Testis (tissue), 3 donors: ENCODE measurements around the gene SRRD. TPM values are rescaled to one million over a fixed set of nuclear protein-coding genes. Genes with fewer than 3 reads are reported as not detected.

Experiments
- DNase-seq: peaks from one replicate; pipeline ENCODE4 v3.0.0-alpha.2; 2019
- H3K27ac ChIP-seq, 2 donors: fragments of 200-600 bp; sonication (generic); one replicate each; pipeline ENCODE4 v1.5.1; 2019
- H3K27me3 ChIP-seq: fragments of 200-600 bp; sonication (generic); one replicate; pipeline ENCODE4 v1.5.1; 2019
- H3K36me3 ChIP-seq: fragments of 200-600 bp; sonication (generic); one replicate; pipeline ENCODE4 v1.5.1; 2017; ENCODE audit warnings: low read depth; ENCODE audit errors: missing control alignments
- H3K4me1 ChIP-seq: fragments of 200-600 bp; sonication (generic); one replicate; pipeline ENCODE4 v1.5.1; 2019
- H3K4me3 ChIP-seq, 2 donors: fragments of 200-600 bp; sonication (generic); one replicate each; pipeline ENCODE4 v1.5.1; 2017 to 2019
- H3K9me3 ChIP-seq: fragments of 200-600 bp; sonication (generic); one replicate; pipeline ENCODE4 v1.5.1; 2017
- CTCF ChIP-seq, 3 experiments: fragments of 450-650 bp in 2 of 3; fragments of 200-600 bp in 1 of 3; sonication (generic) in 1 of 3; IDR thresholded peaks; one replicate each; pipeline ENCODE4 v1.5.1; 2016 to 2019; ENCODE audit warnings: antibody characterized with exemption in 3 of 3, mild to moderate bottlenecking in 2 of 3, moderate library complexity in 1 of 3
- POLR2A ChIP-seq: fragments of 450-650 bp; IDR thresholded peaks from one replicate; pipeline ENCODE4 v1.6.1; 2017; ENCODE audit warnings: antibody characterized with exemption, mild to moderate bottlenecking, moderate library complexity
- WGBS, 2 donors: methylation state at CpG; one replicate each; pipeline ENCODE4 v1.1.5; 2018; 5-methylcytosine and 5-hydroxymethylcytosine counted together
- intact Hi-C: fragments of 100-400 bp; cut with DNase I; formaldehyde crosslinking; loops from one replicate; pipeline ENCODE4 v1.15.1; 2023; ENCODE audit warnings: low total_unique reads
- polyA plus RNA-seq: library from polyadenylated mRNA; stranded (reverse); fragments of 350-450 nt; fragmentation: Illumina TruSeq; extraction: RNeasy Lipid Tissue Mini Kit (QIAGEN cat#74804); gene quantifications from one replicate; pipeline ENCODE4 v1.2.3, GENCODE V29; 2014; ENCODE audit warnings: low read depth, low replicate concordance; ENCODE audit not compliant: insufficient read depth
- total RNA-seq, 2 donors: library from RNA; depleted of rRNA; stranded (reverse); fragments of >200 nt; gene quantifications; one replicate each; pipeline ENCODE4 v1.2.3, GENCODE V29; 2016

Gene SRRD
- total and polyA plus RNA-seq, 3 donors from 2014 or later = 22.7 to 37.9 (median 27.2) TPM

- intact Hi-C loops = no loop called here
- Histone ChIP-seq H3K4me3 (no peak overlapping the region), H3K4me1 (no peaks in the 10 kb centered on the region), H3K9me3 (no peaks in the 10 kb centered on the region), H3K36me3 (no peaks in the 10 kb centered on the region), H3K27me3 (no peaks in the 10 kb centered on the region), H3K27ac (no peak overlapping the region)
- no peak for DNase-seq
- no peak for TF ChIP-seq POLR2A
- no peak for TF ChIP-seq CTCF (IDR thresholded peaks at IDR 0.05)
- 89 to 93% methylated on average over 8 of the region's 8 CpGs for WGBS, 2 donors
These were observed 38.9 kb upstream of the SRRD start for GRCh38 chr22:26444777-26445176.

DNA sequence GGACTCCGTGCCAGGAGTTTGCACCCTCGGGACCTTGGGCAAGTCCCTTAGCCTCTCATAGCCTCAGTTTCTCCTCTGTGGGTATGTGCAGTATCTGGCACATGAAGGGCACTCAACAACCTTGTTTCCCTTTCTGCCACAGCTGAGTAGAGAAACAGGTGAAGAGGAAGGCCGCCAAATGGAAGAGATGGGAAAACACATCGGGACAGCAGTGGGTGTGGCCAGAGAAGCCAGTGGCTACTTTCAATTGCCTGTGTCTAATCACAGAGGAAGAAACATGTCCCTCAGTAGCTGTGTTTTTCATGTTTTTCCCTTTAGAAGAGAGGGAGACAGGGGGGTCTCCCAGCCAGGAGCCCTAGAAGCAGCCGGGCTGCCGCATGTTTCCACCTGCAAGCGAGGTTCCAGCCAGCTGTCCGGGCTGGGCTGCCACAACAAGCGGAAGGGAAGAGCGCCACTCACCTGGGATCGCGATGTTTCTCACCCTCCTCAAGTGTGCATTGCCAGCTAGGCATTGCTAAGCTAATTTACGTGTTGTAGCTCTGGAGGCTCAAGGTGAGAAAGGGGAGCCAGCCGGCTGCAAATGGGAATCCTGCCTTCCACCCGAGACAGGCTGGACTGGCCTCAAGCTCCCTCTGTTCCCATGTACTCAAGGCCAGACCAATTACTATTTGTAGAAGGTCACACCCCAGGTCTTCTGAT is 38.0 kb upstream of the SRRD start:
- H3K4me3 ChIP-seq = no peak overlapping the region
- H3K36me3 ChIP-seq = no peaks in the 10 kb centered on the region
- TF ChIP-seq POLR2A = no peak
- TF ChIP-seq CTCF (IDR thresholded peaks at IDR 0.05) = no peak
- H3K9me3 ChIP-seq = no peaks in the 10 kb centered on the region
- no peaks in the 10 kb centered on the region for H3K4me1 ChIP-seq
- DNase-seq = no peak
- no peak overlapping the region for H3K27ac ChIP-seq
- H3K27me3 ChIP-seq = no peaks in the 10 kb centered on the region
- 76 to 77% methylated on average over 10 to 15 of the region's 15 CpGs for WGBS, 2 donors
- intact Hi-C loops = no loop called here

GRCh38 chr22:26446808-26447515 is 36.7 kb upstream of the SRRD start:
- no peaks in the 10 kb centered on the region for H3K36me3 ChIP-seq
- intact Hi-C loops = no loop called here
- 86% methylated on average over 15 to 17 of the region's 17 CpGs for WGBS, 2 donors
- no peaks in the 10 kb centered on the region for H3K4me1 ChIP-seq
- H3K27ac ChIP-seq = no peak overlapping the region
- no peaks in the 10 kb centered on the region for H3K9me3 ChIP-seq
- no peaks in the 10 kb centered on the region for H3K27me3 ChIP-seq
- no peak for TF ChIP-seq CTCF (IDR thresholded peaks at IDR 0.05)
- TF ChIP-seq POLR2A = no peak
- no peak for DNase-seq
- H3K4me3 ChIP-seq = no peak overlapping the region

- no peaks in the 10 kb centered on the region for H3K9me3 ChIP-seq
- WGBS, 2 donors = 77 to 80% methylated on average over 15 of the region's 15 CpGs
- intact Hi-C loops = no loop called here
- H3K36me3 ChIP-seq = no peaks in the 10 kb centered on the region
- H3K4me3 ChIP-seq = no peak overlapping the region
- no peak for TF ChIP-seq CTCF (IDR thresholded peaks at IDR 0.05)
- no peak for TF ChIP-seq POLR2A
- no peaks in the 10 kb centered on the region for H3K4me1 ChIP-seq
- no peak overlapping the region for H3K27ac ChIP-seq
- no peaks in the 10 kb centered on the region for H3K27me3 ChIP-seq
- DNase-seq = no peak
These were observed 35.9 kb upstream of the SRRD start for GRCh38 chr22:26447584-26448329.
